ENCODE data around the gene CLP1.
"Not testable (repeated sequence)": the region's sequence is repeated elsewhere in the genome, so short reads cannot be mapped to it uniquely, and the experiment has no call there.

Gene CLP1

DNA sequence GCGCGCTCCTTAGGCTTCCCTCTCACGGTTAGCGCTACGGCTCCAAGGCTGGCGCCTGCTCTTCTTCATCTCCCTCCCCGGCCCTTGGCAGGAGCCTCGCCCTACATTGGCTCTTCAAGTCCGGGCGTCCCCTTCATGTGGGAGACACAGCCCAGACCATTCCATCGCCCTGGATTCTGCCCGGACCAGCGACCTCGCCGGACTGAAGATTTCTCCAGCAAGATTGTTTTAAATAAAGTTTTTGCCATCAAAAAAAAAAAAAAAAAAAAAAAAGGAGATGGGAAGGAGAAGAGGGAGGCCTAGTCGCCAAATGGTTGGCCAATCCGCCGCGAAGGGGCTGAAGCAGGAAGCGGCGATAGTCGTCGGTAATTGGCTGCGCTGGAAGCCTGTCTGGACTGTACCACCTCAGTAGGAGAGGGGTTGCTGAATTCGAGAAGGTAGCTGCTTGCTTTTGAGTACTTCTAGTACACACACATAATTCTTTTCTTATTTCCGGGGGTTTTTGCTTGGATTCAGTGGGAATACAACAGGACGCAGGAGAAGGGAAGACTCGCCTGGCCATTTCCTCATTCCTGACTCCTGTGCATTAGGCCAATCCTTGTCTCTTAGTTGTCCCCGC is 9.7 kb downstream of the CLP1 start:
- peak; percentile 83 for DNase-seq

DNA sequence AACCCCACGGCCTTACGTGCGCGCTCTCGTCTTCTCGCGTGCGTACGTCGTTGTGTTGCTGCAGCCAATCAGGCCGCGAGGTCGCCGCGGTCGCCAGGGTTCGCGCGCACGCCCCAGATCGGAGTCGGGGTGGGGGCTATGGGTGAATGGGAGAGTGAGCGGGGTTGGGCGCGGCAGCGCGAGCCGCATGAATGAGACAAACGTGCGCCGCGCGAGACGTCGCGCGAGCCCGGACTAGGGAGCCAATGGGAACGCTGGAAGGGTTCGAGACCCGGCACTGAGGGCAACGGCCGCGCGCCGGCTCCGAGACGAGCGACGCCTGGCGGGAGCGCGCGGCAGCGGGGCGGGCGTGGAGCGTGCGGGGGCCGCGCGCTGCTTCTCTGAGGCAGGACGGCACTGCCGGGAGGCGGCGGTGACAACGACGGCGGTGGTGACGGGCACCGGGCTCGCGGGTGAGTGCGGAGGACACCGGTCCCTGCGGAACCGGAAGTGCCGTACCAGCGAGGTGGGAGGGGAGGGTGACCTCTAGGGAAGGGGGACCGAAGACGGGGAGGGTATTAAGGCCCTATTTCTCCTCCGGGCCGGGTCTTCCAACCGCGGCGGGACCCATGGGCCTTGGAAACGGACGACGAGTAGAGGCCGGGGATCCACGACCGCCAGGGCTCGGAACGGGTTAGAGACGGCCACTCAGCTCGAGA is 10.3 kb downstream of the CLP1 start, which contains the start of gene ZDHHC5:
Gene ZDHHC5, plus strand, starts transcription at position 379 of the 698 bp plus-strand sequence. CDS start 4,977 bp downstream, outside the sequence.
- DNase-seq, result peak; percentile 87

DNA sequence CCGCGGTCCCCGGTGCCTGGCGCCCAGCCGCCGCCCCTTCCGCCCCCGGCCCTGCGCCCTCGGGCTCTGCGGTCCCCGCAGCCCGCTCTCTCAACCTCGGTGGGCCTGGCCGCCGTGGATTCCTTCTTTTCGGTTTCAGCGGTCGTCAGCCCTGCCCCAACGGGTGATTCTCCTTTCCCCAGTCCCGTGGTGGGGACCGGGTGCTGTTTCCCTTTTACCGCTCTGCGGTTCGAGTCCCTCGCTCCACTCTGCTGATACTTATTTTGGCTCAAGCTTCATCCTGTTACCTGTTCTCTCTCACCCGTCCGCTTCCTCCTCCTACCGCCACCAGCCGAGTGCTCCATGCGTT is 10.8 kb downstream of the CLP1 start:
- no peak for DNase-seq

DNA sequence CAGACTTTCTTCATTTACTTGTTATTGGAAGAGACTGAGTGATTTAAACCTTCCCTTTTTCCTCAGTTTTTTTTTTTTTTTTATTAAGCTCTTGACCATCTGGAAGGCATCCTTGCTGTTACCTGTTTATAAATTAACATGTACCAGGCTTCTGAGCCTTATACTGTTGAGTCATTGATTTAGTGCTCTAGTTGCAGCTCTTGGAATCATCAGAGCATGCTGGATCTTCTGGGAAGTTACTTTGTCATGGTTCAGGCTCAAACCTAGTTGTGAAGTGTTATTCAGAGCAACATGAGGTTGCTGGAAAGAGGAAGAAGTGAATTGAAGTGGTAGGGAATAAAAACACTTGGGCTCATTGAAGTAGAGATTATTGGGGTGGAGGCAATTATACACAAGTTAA is 16.7 kb downstream of the CLP1 start:
- no peak for DNase-seq

DNA sequence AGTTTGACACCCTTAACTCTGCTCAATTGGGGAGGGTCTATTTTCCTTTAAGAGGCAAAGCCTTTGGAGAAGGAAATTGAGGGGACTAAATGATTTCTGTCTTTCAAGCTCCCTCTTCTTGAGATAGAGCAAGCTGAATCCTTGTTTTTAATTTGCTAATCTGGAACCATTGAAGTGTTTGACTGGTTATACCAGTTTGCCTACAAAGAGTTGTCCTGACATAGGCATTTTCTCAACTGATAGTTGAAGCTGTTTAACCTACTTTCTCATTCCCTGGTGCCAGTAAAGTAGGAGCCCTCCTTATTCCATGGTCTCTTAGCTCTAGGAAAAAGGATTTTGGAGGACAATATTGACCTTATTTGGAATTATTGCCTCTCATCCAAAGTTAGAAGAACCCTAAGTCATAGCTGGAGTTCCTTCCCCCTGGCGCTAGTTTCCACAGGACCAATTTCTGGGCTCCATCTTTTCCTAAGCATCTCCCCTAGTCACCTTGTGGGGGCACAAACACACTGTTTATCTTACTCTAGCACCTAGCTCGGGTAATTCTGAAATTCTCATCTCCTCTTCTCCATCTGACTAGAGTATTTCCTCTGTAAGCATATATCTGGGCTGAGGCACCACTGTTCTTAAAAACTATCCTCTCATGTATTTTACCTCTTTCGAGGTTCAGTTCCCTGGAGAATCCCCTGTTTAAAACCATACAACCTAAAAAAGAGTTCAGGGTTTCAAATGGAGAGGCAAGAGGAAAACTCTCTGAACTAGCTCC is 17.8 kb downstream of the CLP1 start:
- DNase-seq, result no peak

DNA sequence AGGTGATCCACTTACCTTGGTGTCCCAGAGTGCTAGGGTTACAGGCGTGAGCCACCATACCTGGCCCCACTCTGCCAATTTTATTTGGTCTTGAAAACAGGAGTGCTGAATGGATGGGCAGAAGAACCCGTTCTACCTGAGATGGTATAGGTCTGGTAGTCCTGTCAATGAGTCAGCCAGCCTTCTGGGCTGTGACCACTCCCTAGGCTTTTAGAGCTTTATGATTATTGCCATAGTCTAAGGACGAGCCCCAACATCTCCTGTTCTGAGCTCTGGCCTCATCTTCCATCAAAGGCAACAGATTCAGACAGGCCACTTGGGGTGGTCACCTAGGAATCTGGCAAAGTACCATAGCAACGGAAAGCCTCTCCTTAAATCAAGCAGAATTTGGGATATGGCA is 21.8 kb downstream of the CLP1 start:
- no peak for DNase-seq

DNA sequence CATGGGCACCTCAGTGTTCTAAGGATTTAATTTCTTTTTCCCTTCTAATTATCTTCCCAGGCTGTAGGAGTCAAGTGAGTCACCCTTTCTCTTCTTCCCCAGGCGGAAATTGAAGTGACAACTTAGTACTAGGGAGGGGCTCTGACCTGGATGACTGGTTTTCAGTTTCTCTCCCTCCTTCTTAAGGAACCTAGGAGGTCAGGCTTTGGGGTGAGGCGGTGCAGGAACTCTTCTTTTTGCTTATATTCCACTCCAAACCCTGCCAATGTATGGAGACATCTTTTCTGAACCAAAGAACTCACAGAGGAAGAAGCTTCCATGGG is 23.0 kb downstream of the CLP1 start:
- DNase-seq, result no peak

DNA sequence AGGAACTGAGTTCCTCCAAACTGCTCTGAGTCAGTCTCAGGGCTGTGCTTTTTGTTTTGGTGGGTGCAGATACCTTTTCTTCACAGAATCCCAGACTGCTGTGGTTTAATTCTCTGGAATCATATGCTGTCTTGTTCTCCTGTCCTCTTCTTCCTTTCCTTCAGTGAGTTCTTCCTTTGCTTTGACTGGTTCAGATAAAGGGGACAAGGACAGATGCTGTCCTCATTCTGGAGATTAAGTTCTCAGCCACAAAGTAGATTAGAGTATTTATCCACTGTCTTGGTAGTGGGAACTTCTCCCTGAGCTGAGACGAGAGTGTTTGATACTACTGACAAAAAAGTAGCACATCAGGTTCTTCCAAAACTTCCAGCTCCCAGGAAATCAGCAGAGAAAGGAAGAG is 23.6 kb downstream of the CLP1 start:
- DNase-seq, result no peak

DNA sequence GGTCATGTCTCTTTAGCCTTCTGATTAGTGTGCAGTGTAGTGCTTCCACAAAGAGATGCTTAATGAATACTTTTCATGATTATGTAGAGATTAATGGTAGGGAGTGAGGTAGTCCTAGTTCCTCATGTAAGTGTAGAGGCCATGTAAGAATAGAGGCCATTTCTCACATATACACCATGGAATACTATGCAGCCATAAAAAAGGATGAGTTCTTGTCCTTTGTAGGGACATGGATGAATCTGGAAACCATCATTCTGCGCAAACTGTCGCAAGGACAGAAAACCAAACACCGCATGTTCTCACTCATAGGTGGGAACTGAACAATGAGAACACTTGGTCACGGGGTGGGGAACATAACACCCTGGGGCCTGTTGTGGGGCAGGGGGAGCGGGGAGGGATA is 32.9 kb downstream of the CLP1 start:
- not testable (repeated sequence) for DNase-seq

DNA sequence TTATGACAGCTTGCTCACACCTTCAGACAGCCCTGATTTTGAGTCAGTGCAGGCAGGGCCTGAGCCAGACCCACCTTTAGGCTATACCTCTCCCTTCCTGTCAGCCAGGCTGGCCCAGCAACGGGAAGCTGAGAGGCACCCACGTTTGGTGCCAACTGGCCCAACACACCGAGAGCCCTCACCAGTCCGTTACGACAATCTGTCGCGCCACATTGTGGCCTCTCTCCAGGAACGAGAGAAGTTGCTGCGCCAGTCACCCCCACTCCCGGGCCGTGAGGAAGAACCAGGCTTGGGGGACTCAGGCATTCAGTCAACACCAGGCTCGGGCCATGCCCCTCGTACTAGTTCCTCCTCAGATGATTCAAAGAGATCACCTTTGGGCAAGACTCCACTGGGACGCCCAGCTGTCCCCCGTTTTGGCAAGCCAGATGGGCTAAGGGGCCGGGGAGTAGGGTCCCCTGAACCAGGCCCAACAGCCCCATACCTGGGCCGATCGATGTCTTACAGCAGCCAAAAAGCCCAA is 41.3 kb downstream of the CLP1 start:
- no peak for DNase-seq

DNA sequence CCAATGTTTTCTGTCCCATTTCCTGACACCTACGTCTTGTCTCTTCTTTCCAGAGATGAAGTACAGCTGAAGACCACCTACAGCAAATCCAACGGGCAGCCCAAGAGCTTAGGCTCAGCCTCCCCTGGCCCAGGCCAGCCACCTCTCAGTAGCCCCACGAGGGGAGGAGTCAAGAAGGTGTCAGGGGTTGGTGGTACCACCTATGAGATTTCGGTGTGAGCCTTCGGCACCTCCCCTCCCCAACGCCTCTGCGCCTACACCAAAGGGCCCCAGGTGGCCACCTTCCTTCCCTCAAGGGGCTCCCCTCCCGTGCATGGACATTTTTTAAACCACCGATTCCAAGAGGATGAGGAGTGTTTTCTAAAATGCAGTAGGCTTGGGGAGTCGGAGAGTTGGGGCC is 42.3 kb downstream of the CLP1 start:
- DNase-seq, result no peak

DNA sequence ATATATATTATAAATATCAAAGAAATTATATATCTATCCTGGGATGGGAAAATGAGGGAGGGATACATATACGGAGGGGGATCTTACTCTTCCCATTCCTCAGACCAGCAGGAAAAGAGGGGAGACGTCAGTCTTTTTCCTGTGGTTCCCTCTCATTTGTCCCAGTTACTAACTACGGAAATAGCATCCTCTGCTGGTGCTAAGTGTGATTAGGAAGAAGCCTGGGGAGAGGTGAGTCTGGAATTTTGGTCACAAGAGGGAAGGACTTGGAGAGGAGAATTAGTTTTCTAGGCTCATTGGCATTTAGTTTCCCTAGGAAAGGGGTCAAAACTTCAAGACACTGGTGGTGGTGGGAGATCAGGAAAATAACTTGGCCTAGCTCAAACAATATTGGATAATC is 42.9 kb downstream of the CLP1 start:
- DNase-seq, result no peak

DNA sequence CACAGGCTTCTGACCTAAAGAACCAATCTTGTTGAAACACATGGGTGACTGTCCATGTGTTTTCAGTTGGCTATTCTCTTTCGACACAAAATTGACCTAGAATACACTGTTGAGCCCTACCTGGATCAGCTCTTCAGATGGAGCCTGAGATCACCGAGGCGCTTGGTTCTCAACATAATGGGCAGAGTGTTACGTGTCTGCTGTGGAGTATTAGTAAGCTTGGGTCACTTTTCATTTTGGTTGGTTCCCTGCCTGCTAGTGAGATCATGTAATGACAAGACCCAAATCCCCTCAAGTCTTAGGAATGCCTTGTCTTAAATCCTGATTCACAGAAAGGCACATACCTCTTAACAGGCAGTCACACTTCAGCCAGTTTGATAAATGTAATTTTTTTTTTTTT is 45.8 kb downstream of the CLP1 start:
- DNase-seq, result no peak

DNA sequence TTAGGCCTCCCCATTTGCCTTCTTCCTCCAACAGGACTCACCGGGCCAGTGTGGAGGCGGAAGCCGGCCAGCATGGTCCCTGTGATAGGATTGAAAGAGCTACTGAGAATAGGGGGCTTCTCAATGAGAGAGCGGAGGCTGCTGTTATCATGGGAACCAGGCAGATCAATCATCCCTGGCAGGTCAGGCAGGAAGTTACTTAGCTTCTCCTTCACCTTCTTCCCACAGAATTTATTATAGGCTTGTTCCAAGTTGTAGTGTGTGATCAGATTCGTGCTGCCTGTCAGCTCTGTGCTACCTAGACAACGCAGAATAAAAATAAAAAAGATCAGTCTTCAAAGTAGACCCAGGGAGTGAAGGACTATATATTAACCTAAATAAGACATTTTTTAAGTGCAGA is 47.4 kb downstream of the CLP1 start:
- no peak for DNase-seq

DNA sequence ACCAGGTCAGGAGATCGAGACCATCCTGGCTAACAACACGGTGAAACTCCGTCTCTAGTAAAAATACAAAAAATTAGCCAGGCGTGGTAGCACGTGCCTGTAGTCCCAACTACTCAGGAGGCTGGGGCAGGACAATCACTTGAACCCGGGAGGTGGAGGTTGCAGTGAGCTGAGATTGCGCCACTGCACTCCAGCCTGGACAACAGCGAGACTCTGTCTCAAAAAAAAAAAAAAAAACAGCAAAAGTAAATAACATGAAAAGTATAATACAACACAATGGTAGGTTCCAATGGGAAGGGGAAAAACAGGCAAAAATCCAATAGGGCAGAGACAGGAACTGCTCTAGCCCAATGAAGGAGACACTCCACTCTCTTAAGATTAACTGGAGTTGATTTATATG is 47.9 kb downstream of the CLP1 start:
- DNase-seq, result not testable (repeated sequence)

DNA sequence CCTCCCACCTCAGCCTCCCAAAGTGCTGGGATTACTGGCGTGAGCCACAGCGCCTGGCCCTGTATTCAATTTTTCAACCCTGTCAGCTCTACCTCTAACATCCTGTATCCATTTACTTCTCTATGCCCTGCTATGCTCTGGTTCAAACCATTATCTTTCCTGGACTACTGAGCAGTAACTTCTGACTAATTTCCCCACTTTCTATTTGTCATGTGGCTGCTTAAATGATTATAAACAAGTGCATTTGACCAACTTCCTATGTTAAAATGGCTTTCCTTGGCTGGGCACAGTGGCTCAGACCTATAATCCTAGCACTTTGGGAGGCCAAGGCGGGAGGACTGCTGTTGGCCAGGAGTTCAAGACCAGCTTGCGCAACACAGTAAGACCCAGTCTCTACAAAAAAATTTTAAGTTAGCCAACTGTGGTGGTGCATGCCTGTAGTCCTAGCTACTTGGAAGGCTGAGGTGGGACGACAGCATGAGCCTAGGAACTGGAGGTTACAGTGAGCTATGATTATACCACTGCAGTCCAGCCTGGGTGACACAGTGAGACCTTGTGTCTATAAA is 52.3 kb downstream of the CLP1 start:
- no peak for DNase-seq

Data from SIG-M5 (cell line).